ENCODE data around the gene PTPRN2. TPM values are rescaled to one million over a fixed set of nuclear protein-coding genes. Genes with fewer than 3 reads are reported as not detected.

Gene PTPRN2
- total RNA-seq, 1 experiment from 2014 or later: 1.7 TPM

- H3K4me2 ChIP-seq (ENCODE audit: low read depth, low read length, poor library complexity, severe bottlenecking): no peak overlapping the region
- H3K9ac ChIP-seq (ENCODE audit: low read length): no peak overlapping the region
- H3K4me1 ChIP-seq (ENCODE audit: low read length): no peaks in the 10 kb centered on the region
- DNase-seq: no peak
- no peak overlapping the region for H3K4me3 ChIP-seq (ENCODE audit: low read length)
- no peak overlapping the region for H2AFZ ChIP-seq (ENCODE audit: low read length)
- H3K79me2 ChIP-seq (ENCODE audit: low read length): no peaks in the 10 kb centered on the region
- H3K27ac ChIP-seq (ENCODE audit: low read length): no peak overlapping the region
- no peaks in the 10 kb centered on the region for H3K9me2 ChIP-seq (replicated peaks; ENCODE audit: insufficient read depth, low read length)
- no peaks in the 10 kb centered on the region for H3K36me3 ChIP-seq (ENCODE audit: insufficient read depth, low read length)
- no peaks in the 10 kb centered on the region for H3K9me3 ChIP-seq (ENCODE audit: low read length)
- no peaks in the 10 kb centered on the region for H4K20me1 ChIP-seq (ENCODE audit: insufficient read depth, low read depth, low read length)
- H3K27me3 ChIP-seq (ENCODE audit: low read length): no peaks in the 10 kb centered on the region
Observed at GRCh38 chr7:158137516-158138328, 449.9 kb downstream of the PTPRN2 start.

- H3K27ac ChIP-seq (ENCODE audit: low read length): no peak overlapping the region
- no peaks in the 10 kb centered on the region for H3K36me3 ChIP-seq (ENCODE audit: insufficient read depth, low read length)
- no peaks in the 10 kb centered on the region for H3K9me2 ChIP-seq (replicated peaks; ENCODE audit: insufficient read depth, low read length)
- H2AFZ ChIP-seq (ENCODE audit: low read length): no peak overlapping the region
- H3K9me3 ChIP-seq (ENCODE audit: low read length): peaks cover 11% of the 10 kb centered on the region
- no peak overlapping the region for H3K4me2 ChIP-seq (ENCODE audit: low read depth, low read length, poor library complexity, severe bottlenecking)
- H3K4me3 ChIP-seq (ENCODE audit: low read length): no peak overlapping the region
- no peaks in the 10 kb centered on the region for H4K20me1 ChIP-seq (ENCODE audit: insufficient read depth, low read depth, low read length)
- H3K4me1 ChIP-seq (ENCODE audit: low read length): no peaks in the 10 kb centered on the region
- H3K9ac ChIP-seq (ENCODE audit: low read length): no peak overlapping the region
- DNase-seq: no peak
- no peaks in the 10 kb centered on the region for H3K79me2 ChIP-seq (ENCODE audit: low read length)
- H3K27me3 ChIP-seq (ENCODE audit: low read length): no peaks in the 10 kb centered on the region
Observed at GRCh38 chr7:158135931-158136330, 451.7 kb downstream of the PTPRN2 start.

GRCh38 chr7:158134824-158135223 is 452.8 kb downstream of the PTPRN2 start:
- DNase-seq: no peak
- Histone ChIP-seq H3K4me1 (ENCODE audit: low read length) (no peaks in the 10 kb centered on the region), H3K9me2 (replicated peaks; ENCODE audit: insufficient read depth, low read length) (no peaks in the 10 kb centered on the region), H3K4me3 (ENCODE audit: low read length) (no peak overlapping the region), H3K9me3 (ENCODE audit: low read length) (peaks cover 21% of the 10 kb centered on the region), H3K79me2 (ENCODE audit: low read length) (no peaks in the 10 kb centered on the region), H4K20me1 (ENCODE audit: insufficient read depth, low read depth, low read length) (no peaks in the 10 kb centered on the region), H3K9ac (ENCODE audit: low read length) (no peak overlapping the region), H2AFZ (ENCODE audit: low read length) (no peak overlapping the region), H3K4me2 (ENCODE audit: low read depth, low read length, poor library complexity, severe bottlenecking) (no peak overlapping the region), H3K36me3 (ENCODE audit: insufficient read depth, low read length) (no peaks in the 10 kb centered on the region), H3K27me3 (ENCODE audit: low read length) (no peaks in the 10 kb centered on the region), H3K27ac (ENCODE audit: low read length) (no peak overlapping the region)

- no peaks in the 10 kb centered on the region for H3K9me2 ChIP-seq (replicated peaks; ENCODE audit: insufficient read depth, low read length)
- no peak overlapping the region for H2AFZ ChIP-seq (ENCODE audit: low read length)
- H4K20me1 ChIP-seq (ENCODE audit: insufficient read depth, low read depth, low read length): no peaks in the 10 kb centered on the region
- no peak overlapping the region for H3K4me2 ChIP-seq (ENCODE audit: low read depth, low read length, poor library complexity, severe bottlenecking)
- H3K9ac ChIP-seq (ENCODE audit: low read length): no peak overlapping the region
- DNase-seq: no peak
- H3K4me3 ChIP-seq (ENCODE audit: low read length): no peak overlapping the region
- no peaks in the 10 kb centered on the region for H3K27me3 ChIP-seq (ENCODE audit: low read length)
- peaks cover 30% of the 10 kb centered on the region for H3K9me3 ChIP-seq (ENCODE audit: low read length)
- no peaks in the 10 kb centered on the region for H3K4me1 ChIP-seq (ENCODE audit: low read length)
- H3K36me3 ChIP-seq (ENCODE audit: insufficient read depth, low read length): no peaks in the 10 kb centered on the region
- H3K79me2 ChIP-seq (ENCODE audit: low read length): no peaks in the 10 kb centered on the region
- no peak overlapping the region for H3K27ac ChIP-seq (ENCODE audit: low read length)
Observed at GRCh38 chr7:158133515-158134271, 453.9 kb downstream of the PTPRN2 start.

- no peak overlapping the region for H3K27ac ChIP-seq (ENCODE audit: low read length)
- H2AFZ ChIP-seq (ENCODE audit: low read length): no peak overlapping the region
- no peaks in the 10 kb centered on the region for H3K27me3 ChIP-seq (ENCODE audit: low read length)
- H3K79me2 ChIP-seq (ENCODE audit: low read length): no peaks in the 10 kb centered on the region
- no peak overlapping the region for H3K9ac ChIP-seq (ENCODE audit: low read length)
- H3K9me2 ChIP-seq (replicated peaks; ENCODE audit: insufficient read depth, low read length): no peaks in the 10 kb centered on the region
- no peak for DNase-seq
- no peak overlapping the region for H3K4me3 ChIP-seq (ENCODE audit: low read length)
- H3K4me2 ChIP-seq (ENCODE audit: low read depth, low read length, poor library complexity, severe bottlenecking): no peak overlapping the region
- H3K36me3 ChIP-seq (ENCODE audit: insufficient read depth, low read length): no peaks in the 10 kb centered on the region
- peaks cover 30% of the 10 kb centered on the region for H3K9me3 ChIP-seq (ENCODE audit: low read length)
- H4K20me1 ChIP-seq (ENCODE audit: insufficient read depth, low read depth, low read length): no peaks in the 10 kb centered on the region
- no peaks in the 10 kb centered on the region for H3K4me1 ChIP-seq (ENCODE audit: low read length)
Observed at GRCh38 chr7:158133057-158133456, 454.6 kb downstream of the PTPRN2 start.

GRCh38 chr7:158130023-158130409 is 457.6 kb downstream of the PTPRN2 start:
- Histone ChIP-seq H3K9ac (ENCODE audit: low read length) (no peak overlapping the region), H3K9me3 (ENCODE audit: low read length) (peaks cover 30% of the 10 kb centered on the region), H3K27me3 (ENCODE audit: low read length) (no peaks in the 10 kb centered on the region), H3K79me2 (ENCODE audit: low read length) (no peaks in the 10 kb centered on the region), H4K20me1 (ENCODE audit: insufficient read depth, low read depth, low read length) (no peaks in the 10 kb centered on the region), H3K4me2 (ENCODE audit: low read depth, low read length, poor library complexity, severe bottlenecking) (no peak overlapping the region), H3K4me3 (ENCODE audit: low read length) (no peak overlapping the region), H3K9me2 (replicated peaks; ENCODE audit: insufficient read depth, low read length) (no peaks in the 10 kb centered on the region), H3K27ac (ENCODE audit: low read length) (no peak overlapping the region), H3K36me3 (ENCODE audit: insufficient read depth, low read length) (no peaks in the 10 kb centered on the region), H2AFZ (ENCODE audit: low read length) (no peak overlapping the region), H3K4me1 (ENCODE audit: low read length) (no peaks in the 10 kb centered on the region)
- no peak for DNase-seq

GRCh38 chr7:158129037-158130022 is 458.3 kb downstream of the PTPRN2 start:
- Histone ChIP-seq H3K9ac (ENCODE audit: low read length) (no peak overlapping the region), H3K9me2 (replicated peaks; ENCODE audit: insufficient read depth, low read length) (no peaks in the 10 kb centered on the region), H3K9me3 (ENCODE audit: low read length) (peaks cover 30% of the 10 kb centered on the region), H3K36me3 (ENCODE audit: insufficient read depth, low read length) (no peaks in the 10 kb centered on the region), H2AFZ (ENCODE audit: low read length) (no peak overlapping the region), H3K4me2 (ENCODE audit: low read depth, low read length, poor library complexity, severe bottlenecking) (no peak overlapping the region), H3K27me3 (ENCODE audit: low read length) (no peaks in the 10 kb centered on the region), H3K4me1 (ENCODE audit: low read length) (no peaks in the 10 kb centered on the region), H3K4me3 (ENCODE audit: low read length) (no peak overlapping the region), H4K20me1 (ENCODE audit: insufficient read depth, low read depth, low read length) (no peaks in the 10 kb centered on the region), H3K79me2 (ENCODE audit: low read length) (no peaks in the 10 kb centered on the region), H3K27ac (ENCODE audit: low read length) (no peak overlapping the region)
- no peak for DNase-seq
